Measurements from ENCODE around the gene FBXO17.
A peak's percentile ranks its signal among the peaks of the same experiment; 100 is the strongest.
"Not testable (repeated sequence)": the region's sequence is repeated elsewhere in the genome, so short reads cannot be mapped to it uniquely, and the experiment has no call there.

Gene FBXO17

GRCh38 chr19:38980583-38981374 is 5.2 kb upstream of the FBXO17 start:
- no peak for DNase-seq (ENCODE audit: low read depth, low spot score)

GRCh38 chr19:38979812-38980211 is 4.3 kb upstream of the FBXO17 start:
- no peak for DNase-seq (ENCODE audit: low read depth, low spot score)

- peak; percentile 11 for DNase-seq (ENCODE audit: low read depth, low spot score)
These were observed 2.8 kb upstream of the FBXO17 start for GRCh38 chr19:38978326-38978689.

- peak; percentile 61 for DNase-seq (ENCODE audit: low read depth, low spot score)
These were observed 2.1 kb upstream of the FBXO17 start for GRCh38 chr19:38977445-38978325.

- DNase-seq (ENCODE audit: low read depth, low spot score): peak; percentile 71
These were observed 324 bp upstream of the FBXO17 start for GRCh38 chr19:38975861-38976271.

- DNase-seq (ENCODE audit: low read depth, low spot score): no peak
These were observed 823 bp downstream of the FBXO17 start for GRCh38 chr19:38974624-38975213.

GRCh38 chr19:38971672-38972071 is 3.9 kb downstream of the FBXO17 start:
- no peak for DNase-seq (ENCODE audit: low read depth, low spot score)

- no peak for DNase-seq (ENCODE audit: low read depth, low spot score)
These were observed 4.6 kb downstream of the FBXO17 start for GRCh38 chr19:38970664-38971532.

GRCh38 chr19:38966149-38966548 is 9.4 kb downstream of the FBXO17 start:
- DNase-seq (ENCODE audit: low read depth, low spot score): not testable (repeated sequence)

- no peak for DNase-seq (ENCODE audit: low read depth, low spot score)
These were observed 10.8 kb downstream of the FBXO17 start for GRCh38 chr19:38964738-38965137.

- no peak for DNase-seq (ENCODE audit: low read depth, low spot score)
These were observed 15.9 kb downstream of the FBXO17 start for GRCh38 chr19:38959618-38960017.

GRCh38 chr19:38958301-38958700 is 17.2 kb downstream of the FBXO17 start:
- DNase-seq (ENCODE audit: low read depth, low spot score): no peak

- DNase-seq (ENCODE audit: low read depth, low spot score): no peak
These were observed 19.3 kb downstream of the FBXO17 start for GRCh38 chr19:38956264-38956663.

GRCh38 chr19:38953677-38954076 is 21.9 kb downstream of the FBXO17 start:
- DNase-seq (ENCODE audit: low read depth, low spot score): no peak

GRCh38 chr19:38952395-38953165 is 23.0 kb downstream of the FBXO17 start:
- DNase-seq (ENCODE audit: low read depth, low spot score): peak; percentile 52

- DNase-seq (ENCODE audit: low read depth, low spot score): no peak
These were observed 24.4 kb downstream of the FBXO17 start for GRCh38 chr19:38951187-38951586.

GRCh38 chr19:38949580-38950367 is 25.8 kb downstream of the FBXO17 start:
- peak; percentile 93 for DNase-seq (ENCODE audit: low read depth, low spot score)

- no peak for DNase-seq (ENCODE audit: low read depth, low spot score)
These were observed 29.1 kb downstream of the FBXO17 start for GRCh38 chr19:38946229-38947010.
